Karpas-422 (cell line): Measurements from ENCODE around the gene HSPD1. TPM values are rescaled to one million over a fixed set of nuclear protein-coding genes. Genes with fewer than 3 reads are reported as not detected.

Source experiments
- DNase-seq: peaks from one replicate; pipeline ENCODE4 v3.0.0-alpha.2; 2015
- H2AFZ ChIP-seq: fragments of 200-600 bp; sonication (generic); 2 replicates; pipeline ENCODE4 v1.6.1; 2014; ENCODE audit warnings: antibody characterized with exemption, low read length, mixed read lengths
- H3K27ac ChIP-seq: fragments of 200-600 bp; sonication (generic); 2 replicates; pipeline ENCODE4 v1.5.1; 2014; ENCODE audit warnings: mild to moderate bottlenecking, low read length, moderate library complexity
- H3K27me3 ChIP-seq: fragments of 200-600 bp; sonication (generic); 2 replicates; pipeline ENCODE4 v1.6.1; 2014; ENCODE audit warnings: low read length, mixed read lengths
- H3K36me3 ChIP-seq: fragments of 200-600 bp; sonication (generic); 2 replicates; pipeline ENCODE4 v1.6.1; 2014; ENCODE audit warnings: low read length, mixed read lengths; ENCODE audit not compliant: insufficient read depth
- H3K4me1 ChIP-seq: fragments of 200-600 bp; sonication (generic); 2 replicates; pipeline ENCODE4 v1.6.1; 2014; ENCODE audit warnings: mild to moderate bottlenecking, low read length, mixed read lengths
- H3K4me2 ChIP-seq: fragments of 200-600 bp; sonication (generic); 2 replicates; pipeline ENCODE4 v1.6.1; 2014; ENCODE audit warnings: low read length, low read depth, mild to moderate bottlenecking; ENCODE audit not compliant: poor library complexity, severe bottlenecking
- H3K4me3 ChIP-seq: fragments of 200-600 bp; sonication (generic); 2 replicates; pipeline ENCODE4 v1.5.1; 2014; ENCODE audit warnings: mild to moderate bottlenecking, antibody characterized with exemption, low read length, mixed read lengths
- H3K79me2 ChIP-seq: fragments of 200-600 bp; sonication (generic); 2 replicates; pipeline ENCODE4 v1.6.1; 2014; ENCODE audit warnings: mild to moderate bottlenecking, low read length, mixed read lengths
- H3K9ac ChIP-seq: fragments of 200-600 bp; sonication (generic); 2 replicates; pipeline ENCODE4 v1.6.0; 2014; ENCODE audit warnings: low read length
- H3K9me2 ChIP-seq: fragments of 200-600 bp; sonication (generic), shearing (Covaris generic); replicated peaks from 2 replicates; pipeline ENCODE4 v1.6.0; 2014; ENCODE audit warnings: mild to moderate bottlenecking, low read length, moderate library complexity; ENCODE audit not compliant: insufficient read depth
- H3K9me3 ChIP-seq: fragments of 300-700, 200-600 bp; sonication (generic); 2 replicates; pipeline ENCODE4 v1.6.1; 2014; ENCODE audit warnings: low read length, mixed read lengths
- H4K20me1 ChIP-seq: fragments of 200-600 bp; sonication (generic); 2 replicates; pipeline ENCODE4 v1.6.1; 2014; ENCODE audit warnings: mild to moderate bottlenecking, antibody characterized with exemption, low read length, low read depth; ENCODE audit not compliant: insufficient read depth
- total RNA-seq: library from RNA; depleted of rRNA; stranded (reverse); fragments of >200 nt; shearing (Covaris generic); gene quantifications from 2 replicates; pipeline ENCODE4 v1.2.3, GENCODE V29; 2014; ENCODE audit warnings: low replicate concordance

Gene HSPD1
- total RNA-seq, 1 experiment from 2014 or later, result 246 TPM

DNA sequence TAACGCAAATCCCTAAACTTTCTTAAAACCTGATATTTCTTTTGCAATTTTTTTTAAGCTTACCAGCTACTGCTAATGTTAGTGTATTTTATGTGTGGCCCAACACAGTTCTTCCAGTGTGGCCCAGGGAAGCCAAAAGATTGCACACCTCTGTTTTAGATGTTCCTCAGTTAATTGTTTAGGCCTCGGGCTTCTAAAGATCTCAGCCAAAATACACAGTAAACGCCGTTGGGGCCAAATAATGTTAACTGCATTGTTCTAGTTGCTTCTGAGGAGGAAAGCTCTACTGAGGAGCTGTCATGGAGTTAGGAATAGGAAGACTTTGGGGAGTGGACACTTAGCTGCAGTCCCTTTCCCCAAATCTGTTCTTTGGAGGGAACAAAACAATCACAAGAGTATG lies 2.6 kb upstream of the HSPD1 start:
- Histone ChIP-seq H3K27ac (no peak overlapping the region; the same call in 1 of the 2 replicates), H3K9ac (peak overlapping the region; percentile 97; the same call in 1 of the 2 replicates), H4K20me1 (peaks cover 19% of the 10 kb centered on the region), H3K36me3 (peaks cover 54% of the 10 kb centered on the region), H3K9me2 (no peaks in the 10 kb centered on the region), H3K27me3 (no peaks in the 10 kb centered on the region), H3K79me2 (peaks cover 53% of the 10 kb centered on the region), H3K4me3 (no peak overlapping the region), H3K4me2 (peak overlapping the region; percentile 73), H3K4me1 (peaks cover 27% of the 10 kb centered on the region), H3K9me3 (no peaks in the 10 kb centered on the region), H2AFZ (no peak overlapping the region)
- DNase-seq, result no peak

DNA sequence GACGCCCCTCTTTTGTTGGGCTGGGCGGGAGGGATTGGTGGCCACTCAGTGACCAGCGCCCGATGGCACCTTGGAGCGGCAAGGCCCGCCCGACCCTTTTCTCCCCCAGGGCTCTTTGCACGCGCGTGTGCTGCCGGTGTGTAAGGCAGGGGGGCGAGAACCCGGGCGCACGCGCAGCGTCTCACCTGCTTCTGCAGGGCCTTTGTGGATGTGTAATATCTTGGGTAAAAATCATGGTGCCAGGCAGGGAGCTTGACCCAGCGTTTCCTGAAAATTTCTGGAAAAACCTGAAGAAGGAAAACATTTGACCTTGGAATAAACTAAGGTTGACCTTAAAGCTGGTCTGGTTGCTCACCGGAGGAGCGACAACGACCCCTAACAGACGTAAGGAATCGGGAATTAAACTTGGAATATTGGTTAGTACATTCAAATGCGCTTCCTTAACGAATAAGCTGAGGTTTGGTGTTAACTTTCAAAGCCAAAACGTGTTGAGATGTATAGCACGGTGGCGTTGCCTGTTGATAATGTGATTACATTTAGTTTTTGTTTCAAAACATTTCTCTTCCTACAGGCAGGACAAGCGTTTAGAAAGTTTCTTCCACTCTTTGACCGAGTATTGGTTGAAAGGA lies 977 bp upstream of the HSPD1 start:
- H2AFZ ChIP-seq, result no peak overlapping the region
- no peak for DNase-seq
- no peaks in the 10 kb centered on the region for H3K9me3 ChIP-seq
- peaks cover 68% of the 10 kb centered on the region for H3K79me2 ChIP-seq
- H3K9ac ChIP-seq, result peak overlapping the region; percentile 97
- H3K4me3 ChIP-seq, result peak overlapping the region; percentile 97
- H3K27me3 ChIP-seq, result no peaks in the 10 kb centered on the region
- H3K36me3 ChIP-seq, result peaks cover 70% of the 10 kb centered on the region
- no peaks in the 10 kb centered on the region for H3K9me2 ChIP-seq
- H3K4me1 ChIP-seq, result peaks cover 43% of the 10 kb centered on the region
- H3K4me2 ChIP-seq, result peak overlapping the region; percentile 73
- H4K20me1 ChIP-seq, result peaks cover 28% of the 10 kb centered on the region
- peak overlapping the region; percentile 85 for H3K27ac ChIP-seq

DNA sequence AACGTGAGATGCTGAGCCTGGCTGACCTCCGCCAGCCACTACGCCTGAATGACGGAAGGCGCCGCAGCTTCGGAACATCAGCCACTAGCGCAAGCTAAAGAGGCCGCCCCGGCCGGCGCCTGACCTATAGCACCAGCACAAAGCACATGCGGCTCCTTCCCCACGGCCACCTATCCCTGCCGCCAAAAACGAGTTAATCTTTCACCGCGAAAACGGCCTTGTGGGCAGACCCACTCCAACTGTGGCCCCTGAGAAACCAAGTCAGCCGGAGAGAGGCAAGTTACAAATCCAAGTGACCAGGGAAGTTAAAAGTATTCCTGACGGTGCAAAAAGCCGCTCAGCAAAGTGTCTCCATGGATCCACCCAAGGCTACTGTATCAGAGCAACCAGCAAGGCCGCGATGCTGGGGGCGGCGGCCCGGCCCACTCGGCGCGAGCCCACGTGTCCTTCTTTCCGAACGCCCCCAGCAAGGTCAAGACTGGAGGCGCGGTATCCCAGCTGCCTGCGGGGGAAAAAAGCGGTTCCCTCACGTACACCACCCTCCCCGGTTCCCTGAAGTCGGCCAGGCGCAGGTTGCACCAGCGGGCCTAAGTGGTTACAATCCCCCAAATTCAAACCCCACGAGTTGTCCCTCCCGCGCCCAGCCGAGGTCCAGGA lies 575 bp downstream of the HSPD1 start:
- Histone ChIP-seq H2AFZ (no peak overlapping the region), H3K36me3 (peaks cover 81% of the 10 kb centered on the region)
- DNase-seq, result peak; percentile 84

DNA sequence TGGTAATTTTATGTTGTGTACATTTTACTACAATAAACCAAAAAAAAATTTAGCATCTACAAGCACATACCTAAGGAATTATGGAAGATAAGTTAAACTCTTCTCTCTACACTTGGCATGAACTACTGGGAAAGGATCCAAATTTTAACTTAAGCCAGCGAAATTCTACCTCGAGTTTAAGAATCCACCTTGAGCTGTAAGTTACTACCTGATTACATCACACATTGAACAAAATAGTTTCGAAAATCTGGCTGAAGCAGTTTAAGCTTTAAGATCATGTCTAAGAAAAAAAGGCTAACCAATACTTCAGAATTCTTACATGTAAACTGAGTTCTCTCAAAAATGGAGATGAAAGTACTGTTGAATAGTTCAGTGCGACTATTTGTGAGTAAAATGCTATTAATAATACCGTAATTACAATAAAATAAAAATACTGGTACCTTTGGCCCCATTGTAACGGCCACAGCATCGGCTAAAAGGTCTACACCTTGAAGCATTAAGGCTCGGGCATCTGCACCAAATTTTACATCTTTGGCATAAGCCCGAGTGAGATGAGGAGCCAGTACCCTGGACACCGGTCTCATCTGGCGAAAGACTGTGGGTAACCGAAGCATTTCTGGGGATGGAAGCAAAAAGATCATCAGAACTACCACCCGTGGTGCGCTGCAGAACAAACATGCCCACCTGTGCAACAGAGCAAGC lies 1.3 kb downstream of the HSPD1 start:
- Histone ChIP-seq H3K4me3 (peak overlapping the region; percentile 97), H3K4me1 (peaks cover 44% of the 10 kb centered on the region), H3K27me3 (no peaks in the 10 kb centered on the region), H4K20me1 (peaks cover 31% of the 10 kb centered on the region), H3K27ac (peak overlapping the region; percentile 85), H3K9me2 (no peaks in the 10 kb centered on the region), H3K79me2 (peaks cover 83% of the 10 kb centered on the region), H3K36me3 (peaks cover 80% of the 10 kb centered on the region), H2AFZ (no peak overlapping the region), H3K9ac (peak overlapping the region; percentile 97), H3K4me2 (peak overlapping the region; percentile 81), H3K9me3 (no peaks in the 10 kb centered on the region)
- no peak for DNase-seq

More for the DNA sequence above, 575 bp downstream of the HSPD1 start:
- no peaks in the 10 kb centered on the region for H3K9me2 ChIP-seq
- H3K9ac ChIP-seq, result peak overlapping the region; percentile 97
- H3K4me2 ChIP-seq, result peak overlapping the region; percentile 81
- H3K9me3 ChIP-seq, result no peaks in the 10 kb centered on the region
- H4K20me1 ChIP-seq, result peaks cover 31% of the 10 kb centered on the region
- peak overlapping the region; percentile 97 for H3K4me3 ChIP-seq
- peaks cover 44% of the 10 kb centered on the region for H3K4me1 ChIP-seq
- no peaks in the 10 kb centered on the region for H3K27me3 ChIP-seq
- peak overlapping the region; percentile 85 for H3K27ac ChIP-seq
- peaks cover 83% of the 10 kb centered on the region for H3K79me2 ChIP-seq

DNA sequence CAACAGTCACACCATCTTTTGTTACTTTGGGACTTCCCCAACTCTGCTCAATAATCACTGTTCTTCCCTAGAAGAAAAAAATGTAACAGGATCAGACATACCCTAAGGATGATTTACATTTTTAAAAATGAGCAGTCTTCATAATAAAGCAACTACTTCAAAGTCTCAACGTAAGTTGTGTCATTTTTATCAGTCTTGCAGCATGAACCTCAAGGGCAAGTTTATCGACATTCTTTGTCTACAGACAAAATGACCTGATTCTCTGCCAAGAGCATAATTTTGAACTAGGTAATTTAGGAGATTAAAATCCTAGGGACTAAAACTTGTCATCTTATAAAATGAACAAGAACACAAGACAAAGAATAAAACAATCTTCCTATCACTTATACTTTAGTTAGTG lies 2.3 kb downstream of the HSPD1 start:
- DNase-seq, result no peak
- H3K9me3 ChIP-seq, result no peaks in the 10 kb centered on the region
- peaks cover 81% of the 10 kb centered on the region for H3K79me2 ChIP-seq
- H3K9ac ChIP-seq, result peak overlapping the region; percentile 97; the same call in 1 of the 2 replicates
- H3K36me3 ChIP-seq, result peaks cover 77% of the 10 kb centered on the region
- peaks cover 43% of the 10 kb centered on the region for H3K4me1 ChIP-seq
- H3K4me2 ChIP-seq, result peak overlapping the region; percentile 81
- H3K27me3 ChIP-seq, result no peaks in the 10 kb centered on the region
- no peaks in the 10 kb centered on the region for H3K9me2 ChIP-seq
- H3K4me3 ChIP-seq, result peak overlapping the region; percentile 97
- H2AFZ ChIP-seq, result no peak overlapping the region
- peaks cover 31% of the 10 kb centered on the region for H4K20me1 ChIP-seq
- H3K27ac ChIP-seq, result peak overlapping the region; percentile 85

DNA sequence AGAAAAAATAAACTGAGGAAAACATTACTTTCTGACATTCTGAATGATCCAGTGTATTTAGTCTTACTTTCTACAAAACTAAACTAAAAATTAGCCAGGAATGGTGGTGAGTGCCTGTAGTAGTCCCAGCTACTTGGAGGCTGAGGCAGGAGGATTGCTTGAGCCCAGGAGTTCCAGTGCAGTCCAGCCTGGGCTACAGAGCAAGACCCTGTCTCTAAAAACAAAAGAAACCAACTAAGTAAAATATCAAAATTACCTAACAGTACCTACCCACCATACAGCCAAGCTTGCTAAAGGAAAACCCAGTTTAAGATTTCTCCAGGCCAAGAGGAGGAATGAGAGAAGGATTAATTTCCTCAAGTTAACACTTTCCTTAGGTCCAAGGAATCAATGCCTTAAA lies 2.9 kb downstream of the HSPD1 start:
- H3K4me2 ChIP-seq, result peak overlapping the region; percentile 81
- peaks cover 36% of the 10 kb centered on the region for H3K4me1 ChIP-seq
- H3K27ac ChIP-seq, result no peak overlapping the region
- H3K9me2 ChIP-seq, result no peaks in the 10 kb centered on the region
- H3K36me3 ChIP-seq, result peaks cover 77% of the 10 kb centered on the region
- DNase-seq, result no peak
- H3K27me3 ChIP-seq, result no peaks in the 10 kb centered on the region
- peak overlapping the region; percentile 97; the same call in 1 of the 2 replicates for H3K4me3 ChIP-seq
- peaks cover 75% of the 10 kb centered on the region for H3K79me2 ChIP-seq
- no peaks in the 10 kb centered on the region for H3K9me3 ChIP-seq
- H2AFZ ChIP-seq, result no peak overlapping the region
- no peak overlapping the region for H3K9ac ChIP-seq
- peaks cover 31% of the 10 kb centered on the region for H4K20me1 ChIP-seq

DNA sequence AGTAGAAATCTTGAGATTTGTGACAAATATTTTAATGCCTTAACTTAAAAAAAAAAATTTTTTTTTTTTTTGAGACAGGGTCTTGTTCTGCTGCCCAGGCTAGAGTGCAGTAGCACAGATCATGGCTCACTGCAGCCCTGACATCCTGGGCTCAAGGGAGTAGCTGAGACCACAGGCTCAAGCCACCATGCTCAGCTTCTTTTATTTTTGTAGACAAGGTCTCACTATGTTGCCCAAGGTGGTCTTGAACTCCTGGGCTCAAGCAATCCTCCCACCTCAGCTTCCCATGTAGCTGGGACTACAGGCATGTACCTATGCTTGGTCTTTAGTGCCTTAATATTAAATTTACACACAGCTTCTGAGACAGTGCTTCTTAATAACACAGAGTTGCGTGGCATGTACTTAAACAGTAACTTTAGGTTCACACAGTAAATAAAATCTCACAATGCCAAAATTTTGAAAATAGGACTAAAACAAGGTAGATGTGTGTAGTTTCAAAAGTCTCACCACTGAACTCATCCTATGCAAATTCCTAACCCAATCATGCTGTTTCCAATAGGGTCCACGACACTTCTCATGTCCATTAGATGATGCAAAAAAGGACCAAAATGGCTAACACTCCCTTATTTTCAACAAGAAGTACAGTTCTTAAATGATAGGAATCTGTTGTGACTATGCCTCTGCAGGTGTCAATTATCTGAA lies 4.1 kb downstream of the HSPD1 start:
- no peaks in the 10 kb centered on the region for H3K9me2 ChIP-seq
- H3K9ac ChIP-seq, result no peak overlapping the region
- H4K20me1 ChIP-seq, result peaks cover 31% of the 10 kb centered on the region
- H3K36me3 ChIP-seq, result peaks cover 79% of the 10 kb centered on the region
- H3K9me3 ChIP-seq, result no peaks in the 10 kb centered on the region
- H3K4me3 ChIP-seq, result no peak overlapping the region
- no peak for DNase-seq
- peaks cover 64% of the 10 kb centered on the region for H3K79me2 ChIP-seq
- H3K27ac ChIP-seq, result no peak overlapping the region
- H3K4me2 ChIP-seq, result peak overlapping the region; percentile 81
- H3K27me3 ChIP-seq, result no peaks in the 10 kb centered on the region
- no peak overlapping the region for H2AFZ ChIP-seq
- peaks cover 29% of the 10 kb centered on the region for H3K4me1 ChIP-seq
